Psoas muscle (tissue), 8 donors: ENCODE data around the gene FBXO28. TPM values are rescaled to one million over a fixed set of nuclear protein-coding genes. Genes with fewer than 3 reads are reported as not detected.

ENCODE experiments used
- ATAC-seq, 4 donors: fragments of 200-7000 bp; cut with Tn5 transposase; one replicate each; pipeline ENCODE4 v1.9.1; 2020; ENCODE audit warnings: moderate library complexity in 3 of 4, mild to moderate bottlenecking in 2 of 4
- DNase-seq, 2 donors: peaks; one replicate each; pipeline ENCODE4 v3.0.0-alpha.2; 2020
- H3K27ac ChIP-seq: fragments of 200-600 bp; one replicate; pipeline ENCODE4 v1.8.0; 2022
- H3K27me3 ChIP-seq, 3 donors: fragments of 200-600 bp in 1 of 3; one replicate each; pipeline versions ENCODE4 v1.6.1 to v1.8.0; 2013 to 2022; ENCODE audit warnings: low read length in 2 of 3, mild to moderate bottlenecking in 2 of 3, moderate library complexity in 1 of 3; ENCODE audit not compliant: insufficient read depth in 3 of 3
- H3K36me3 ChIP-seq, 2 donors: fragments of 200-600 bp in 1 of 2; one replicate each; pipeline versions ENCODE4 v1.6.1 to v1.8.0; 2013 to 2022; ENCODE audit warnings: low read depth in 1 of 2, mild to moderate bottlenecking in 1 of 2, moderate library complexity in 1 of 2; ENCODE audit not compliant: insufficient read depth in 1 of 2
- H3K4me1 ChIP-seq: fragments of 200-600 bp; one replicate; pipeline ENCODE4 v1.8.0; 2022
- H3K4me3 ChIP-seq: fragments of 200-600 bp; one replicate; pipeline ENCODE4 v1.8.0; 2022; ENCODE audit warnings: mild to moderate bottlenecking
- H3K9me3 ChIP-seq: fragments of 200-600 bp; one replicate; pipeline ENCODE4 v1.8.0; 2022
- WGBS, 3 donors: extraction: QIAGEN DNeasy Blood & Tissue Kit; methylation state at CpG; one replicate each; pipeline versions ENCODE4 v1.1.6 to v1.1.7; 2013; 5-methylcytosine and 5-hydroxymethylcytosine counted together
- intact Hi-C, 2 donors: fragments of 100-400 bp; cut with DNase I; formaldehyde crosslinking; loops; one replicate each; pipeline versions ENCODE4 v1.11.0 to v1.14.2; 2022
- polyA plus RNA-seq, 3 donors: library from polyadenylated mRNA; stranded (reverse); fragments of 200-250 nt; gene quantifications; one replicate each; pipeline ENCODE4 v1.2.3, GENCODE V29; 2013
- total RNA-seq, 4 donors: library from RNA; stranded (reverse); fragmentation: NEBNext Ultra II Directional in 2 of 4; extraction: Animal tissue kit (Norgen Biotek cat#: 25700) in 2 of 4; gene quantifications; one replicate each; pipeline versions ENCODE4 v1.2.1 to v1.2.4, GENCODE V29; 2021 to 2023
- TF ChIP-seq, protein P1 (sequence below): fragments of 200-600 bp; IDR thresholded peaks from one replicate; pipeline ENCODE4 v1.8.0; 2022; ENCODE audit warnings: antibody characterized with exemption
- donor health status: healthy with polysubstance abuse.
- donor health status: DM: no; HTN: no; CAD: no; lungs with moderate emphysema.
- donor health status: Bipolar disorder and iron deficiency.
- donor health status: healthy.
- donor health status: DM: yes; HTN: yes; CAD: no.
- donor health status: DM: no; HTN: no; CAD: no.
- donor health status: DM: no; HTN: no; CAD: no.
- donor health status: DM: yes; HTN: yes; CAD: no.

Gene FBXO28
- total and polyA plus RNA-seq, 7 donors = 8.9 to 29.5 (median 24.8) TPM

DNA sequence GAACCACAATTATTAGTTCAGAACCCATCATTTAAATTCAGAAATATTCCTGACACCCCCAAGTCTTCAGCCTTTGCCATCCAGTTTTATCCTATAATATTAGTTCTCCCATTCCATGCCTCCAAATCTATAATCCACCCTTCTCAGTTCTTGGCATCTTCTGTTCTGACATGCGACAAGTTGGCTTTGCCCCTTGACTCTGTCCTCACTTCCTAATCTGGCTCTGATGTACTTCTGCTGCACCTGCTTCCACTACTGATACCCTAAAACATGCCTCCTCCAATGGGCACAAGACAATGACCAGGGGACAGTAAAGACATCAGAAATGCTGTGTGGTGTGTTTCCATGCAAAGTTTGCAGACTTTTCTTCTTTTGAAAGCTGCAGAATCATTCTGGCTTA, 17.1 kb upstream of the FBXO28 start:
- Histone ChIP-seq H3K27me3 (peaks cover 3 to 21% (median 4%) of the 10 kb centered on the region in 3 donors), H3K9me3 (no peaks in the 10 kb centered on the region), H3K36me3 (no peaks in the 10 kb centered on the region), H3K27ac (no peak overlapping the region), H3K4me1 (no peaks in the 10 kb centered on the region), H3K4me3 (no peak overlapping the region)
- ATAC-seq (no peak), DNase-seq (no peak)
- 31 to 48% (median 36%) methylated on average over 1 of the region's 1 CpG for WGBS, 3 donors
- TF ChIP-seq, protein P1, sequence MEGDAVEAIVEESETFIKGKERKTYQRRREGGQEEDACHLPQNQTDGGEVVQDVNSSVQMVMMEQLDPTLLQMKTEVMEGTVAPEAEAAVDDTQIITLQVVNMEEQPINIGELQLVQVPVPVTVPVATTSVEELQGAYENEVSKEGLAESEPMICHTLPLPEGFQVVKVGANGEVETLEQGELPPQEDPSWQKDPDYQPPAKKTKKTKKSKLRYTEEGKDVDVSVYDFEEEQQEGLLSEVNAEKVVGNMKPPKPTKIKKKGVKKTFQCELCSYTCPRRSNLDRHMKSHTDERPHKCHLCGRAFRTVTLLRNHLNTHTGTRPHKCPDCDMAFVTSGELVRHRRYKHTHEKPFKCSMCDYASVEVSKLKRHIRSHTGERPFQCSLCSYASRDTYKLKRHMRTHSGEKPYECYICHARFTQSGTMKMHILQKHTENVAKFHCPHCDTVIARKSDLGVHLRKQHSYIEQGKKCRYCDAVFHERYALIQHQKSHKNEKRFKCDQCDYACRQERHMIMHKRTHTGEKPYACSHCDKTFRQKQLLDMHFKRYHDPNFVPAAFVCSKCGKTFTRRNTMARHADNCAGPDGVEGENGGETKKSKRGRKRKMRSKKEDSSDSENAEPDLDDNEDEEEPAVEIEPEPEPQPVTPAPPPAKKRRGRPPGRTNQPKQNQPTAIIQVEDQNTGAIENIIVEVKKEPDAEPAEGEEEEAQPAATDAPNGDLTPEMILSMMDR = no peak
- intact Hi-C loops = no loop called here

DNA sequence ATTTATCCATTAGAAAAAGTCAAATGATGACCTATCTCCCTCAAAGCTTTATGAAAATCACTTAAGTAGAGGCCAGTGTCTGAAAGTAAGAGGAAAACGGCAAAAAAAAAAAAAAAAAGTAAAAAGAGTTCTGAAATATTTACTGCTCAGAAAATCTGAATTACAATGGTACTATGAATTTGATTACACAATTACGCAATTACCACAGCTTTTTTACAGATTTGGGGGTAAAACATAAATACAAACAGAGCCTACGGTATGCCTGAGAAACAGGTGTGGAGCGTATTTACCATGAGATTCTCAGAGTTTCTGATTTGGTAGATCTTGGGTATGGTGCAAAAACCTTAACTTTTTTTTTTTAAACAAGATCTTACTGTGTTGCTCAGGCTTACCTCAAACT, 15.9 kb upstream of the FBXO28 start:
- 80 to 83% (median 82%) methylated on average over 4 of the region's 4 CpGs for WGBS, 3 donors
- intact Hi-C loops = no loop called here

DNA sequence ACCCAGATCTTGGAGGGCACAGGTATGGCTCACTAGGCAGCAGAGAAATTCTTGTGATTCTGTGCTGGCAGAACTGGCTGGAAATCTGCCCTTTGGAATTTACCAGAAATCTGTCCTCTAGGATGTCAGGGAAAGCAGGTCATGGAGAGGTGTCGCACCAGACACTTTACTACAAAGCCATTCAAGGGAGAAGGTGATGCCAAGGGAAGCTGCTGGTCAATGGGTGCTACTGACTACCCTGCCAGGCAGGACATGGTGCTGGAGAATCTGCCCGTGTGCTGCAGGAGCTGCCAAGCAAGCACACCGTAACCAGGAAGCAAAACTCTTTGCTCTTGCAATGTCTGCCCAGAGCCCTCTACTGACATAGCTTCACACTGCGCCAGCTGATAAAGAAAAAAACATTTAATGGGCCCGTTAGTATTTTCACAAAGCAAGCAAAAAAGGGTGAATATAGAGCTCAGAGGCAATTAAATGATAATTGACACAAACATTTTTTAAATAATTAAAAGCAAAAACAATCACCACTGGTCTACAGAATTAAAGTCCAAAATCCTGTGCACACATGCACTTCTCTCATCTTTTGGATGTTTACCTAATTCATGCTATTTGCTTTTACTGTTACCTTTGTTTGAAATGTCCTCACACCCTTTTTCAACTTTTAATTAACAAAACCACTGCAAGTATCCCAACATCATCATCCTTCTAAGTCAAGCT, 7.2 kb upstream of the FBXO28 start:
- TF ChIP-seq, protein P1 = no peak
- Histone ChIP-seq H3K36me3 (no peaks in the 10 kb centered on the region), H3K27me3 (peaks cover 0 to 14% (median 3%) of the 10 kb centered on the region in 3 donors), H3K27ac (no peak overlapping the region), H3K4me3 (no peak overlapping the region), H3K4me1 (no peaks in the 10 kb centered on the region), H3K9me3 (no peaks in the 10 kb centered on the region)
- 32 to 35% (median 32%) methylated on average over 5 of the region's 5 CpGs for WGBS, 3 donors
- DNase-seq (no peak), ATAC-seq (no peak)
- intact Hi-C loops = no loop called here

More for the DNA sequence above, 15.9 kb upstream of the FBXO28 start:
- TF ChIP-seq, protein P1 = no peak
- Histone ChIP-seq H3K27me3 (peaks cover 3 to 18% (median 4%) of the 10 kb centered on the region in 3 donors), H3K4me3 (no peak overlapping the region), H3K36me3 (no peaks in the 10 kb centered on the region), H3K4me1 (no peaks in the 10 kb centered on the region), H3K9me3 (no peaks in the 10 kb centered on the region), H3K27ac (no peak overlapping the region)
- ATAC-seq = no peak
- DNase-seq = no peak

DNA sequence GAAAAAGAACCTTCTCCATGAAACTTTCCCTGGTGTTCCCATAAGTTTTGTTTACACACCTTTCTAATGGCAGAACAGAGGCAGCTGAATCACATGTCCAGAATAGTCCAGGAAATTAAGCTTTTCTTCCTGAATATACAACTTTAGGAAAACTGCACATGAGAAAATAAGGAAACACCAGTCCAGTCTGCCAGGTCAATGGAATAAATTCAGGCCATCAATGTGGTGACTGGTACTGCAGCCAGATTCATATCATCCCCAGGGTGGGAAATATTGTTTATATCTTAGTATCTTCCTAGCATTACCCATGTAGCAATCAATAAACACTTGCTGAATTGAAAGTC, 6.7 kb upstream of the FBXO28 start:
- H3K9me3 ChIP-seq = no peaks in the 10 kb centered on the region
- H3K27me3 ChIP-seq = peaks cover 0 to 14% (median 3%) of the 10 kb centered on the region in 3 donors
- no peaks in the 10 kb centered on the region for H3K36me3 ChIP-seq
- intact Hi-C loops = no loop called here
- TF ChIP-seq, protein P1 = no peak
- H3K27ac ChIP-seq = no peak overlapping the region
- H3K4me3 ChIP-seq = no peak overlapping the region
- no peak for ATAC-seq
- H3K4me1 ChIP-seq = no peaks in the 10 kb centered on the region
- no peak for DNase-seq

DNA sequence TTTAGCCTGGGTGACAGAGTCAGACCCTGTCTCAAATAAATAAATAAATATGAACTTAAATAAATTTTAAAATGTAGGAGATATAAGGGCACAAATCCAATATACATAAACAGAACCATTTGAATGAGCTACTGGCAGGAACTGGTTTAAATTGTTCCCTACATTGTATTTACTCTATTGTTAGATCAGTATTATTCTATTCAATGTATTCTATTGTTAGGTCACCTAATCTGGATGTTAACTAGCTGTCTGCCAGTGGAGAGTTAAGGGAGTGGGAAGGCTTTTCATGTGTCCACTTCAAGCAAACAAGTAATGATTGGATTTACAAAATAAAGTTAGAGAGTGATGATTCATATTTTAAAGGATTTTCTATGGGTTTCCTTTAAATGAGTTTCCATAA, 4.9 kb upstream of the FBXO28 start:
- intact Hi-C loops = no loop called here

More for the DNA sequence above, 4.9 kb upstream of the FBXO28 start:
- Histone ChIP-seq H3K27me3 (peaks cover 0 to 9% (median 3%) of the 10 kb centered on the region in 3 donors), H3K9me3 (no peaks in the 10 kb centered on the region), H3K27ac (no peak overlapping the region), H3K4me3 (no peak overlapping the region), H3K36me3 (no peaks in the 10 kb centered on the region), H3K4me1 (peaks cover 5% of the 10 kb centered on the region)
- ATAC-seq = no peak
- TF ChIP-seq, protein P1 = no peak
- DNase-seq = no peak
